Thoracic aorta (tissue), 2 donors: Measurements from ENCODE around the gene C9orf78. TPM values are rescaled to one million over a fixed set of nuclear protein-coding genes. Genes with fewer than 3 reads are reported as not detected.

Experiments
- ATAC-seq: fragments of 150-250 bp; one replicate; pipeline ENCODE4 v1.8.0; 2017; ENCODE audit warnings: low read depth; ENCODE audit not compliant: insufficient number of reproducible peaks, low FRiP score
- DNase-seq: peaks from one replicate; pipeline ENCODE4 v3.0.0-alpha.2; 2020; ENCODE audit warnings: low spot score
- H3K27ac ChIP-seq, 2 donors: fragments of 200-600 bp; sonication (generic); 1 replicate in 1 of 2; 2 replicates in 1 of 2; pipeline ENCODE4 v1.5.1; 2016; ENCODE audit warnings: mild to moderate bottlenecking in 2 of 2, moderate library complexity in 2 of 2
- H3K27me3 ChIP-seq: fragments of 200-600 bp; sonication (generic); replicated peaks from 2 replicates; pipeline ENCODE4 v1.6.0; 2016; ENCODE audit warnings: mild to moderate bottlenecking; ENCODE audit not compliant: insufficient read depth
- H3K36me3 ChIP-seq: fragments of 200-600 bp; sonication (generic); one replicate; pipeline ENCODE4 v1.5.1; 2016
- H3K4me1 ChIP-seq, 2 donors: fragments of 200-600 bp; sonication (generic); 1 replicate in 1 of 2; 2 replicates in 1 of 2; pipeline versions ENCODE4 v1.5.1 to v1.6.0; 2016; ENCODE audit warnings: low read depth in 2 of 2, mild to moderate bottlenecking in 1 of 2; ENCODE audit not compliant: control insufficient read depth in 1 of 2
- H3K4me3 ChIP-seq: fragments of 200-600 bp; sonication (generic); 2 replicates; pipeline ENCODE4 v1.5.1; 2016; ENCODE audit warnings: mild to moderate bottlenecking
- H3K9me3 ChIP-seq: fragments of 200-600 bp; sonication (generic); 2 replicates; pipeline ENCODE4 v1.5.1; 2016
- CTCF ChIP-seq: fragments of 200-600 bp; sonication (generic); IDR thresholded peaks from one replicate; pipeline ENCODE4 v1.5.1; 2019; ENCODE audit warnings: antibody characterized with exemption
- total RNA-seq, 2 donors: library from RNA; depleted of rRNA; stranded (reverse); fragments of >200 nt; gene quantifications; one replicate each; pipeline versions ENCODE4 v1.1.0 to v1.2.3, GENCODE V29; 2016

The C9orf78 gene
- total RNA-seq, 2 donors from 2014 or later = 47.8 to 140 TPM

DNA sequence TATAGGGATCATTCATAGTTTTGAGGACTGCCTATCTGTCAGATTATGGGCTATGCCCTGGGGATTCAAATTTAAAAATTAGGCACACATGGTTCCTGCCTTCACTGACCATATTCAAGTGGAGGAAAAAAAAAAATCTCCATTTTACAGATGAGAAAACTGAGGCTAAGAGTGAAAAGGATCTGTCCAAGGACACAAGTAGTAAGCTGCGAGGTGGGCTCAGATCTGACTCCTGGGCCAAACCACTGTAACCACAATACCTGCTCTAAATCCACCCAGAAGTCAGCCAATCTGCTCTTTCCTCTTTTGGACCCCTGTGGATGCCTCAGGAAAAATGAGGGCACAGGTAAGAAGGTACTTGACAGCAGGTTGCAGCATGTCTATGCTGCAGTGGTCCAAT lies 8.3 kb downstream of the C9orf78 start:
- ATAC-seq = no peak
- Histone ChIP-seq H3K9me3 (no peaks in the 10 kb centered on the region), H3K36me3 (peaks cover 48% of the 10 kb centered on the region), H3K4me1 (peaks cover 5 to 9% of the 10 kb centered on the region in 2 donors), H3K27ac (no peak overlapping the region), H3K27me3 (no peaks in the 10 kb centered on the region), H3K4me3 (no peak overlapping the region)
- TF ChIP-seq CTCF = no peak
- DNase-seq = no peak

DNA sequence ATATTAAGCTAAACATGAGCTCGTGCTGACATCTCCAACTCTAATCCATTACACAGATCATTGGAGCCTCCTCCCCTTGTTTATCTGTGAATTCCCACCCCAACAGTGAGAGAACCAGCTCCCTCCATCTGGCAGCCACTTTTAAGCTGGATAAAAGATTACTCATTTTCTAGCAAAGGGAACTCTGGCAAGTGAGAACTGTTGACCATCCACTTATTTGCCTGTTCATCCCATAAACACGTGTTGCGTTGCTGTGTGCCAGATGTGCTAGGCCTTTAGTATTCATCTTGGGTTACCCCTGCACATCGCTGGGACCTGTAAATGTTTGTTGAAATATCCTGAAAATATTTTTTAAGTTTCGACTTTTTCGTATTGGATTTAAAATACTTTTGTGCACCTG lies 8.7 kb downstream of the C9orf78 start:
- ATAC-seq (no peak), DNase-seq (no peak)
- Histone ChIP-seq H3K27ac (no peak overlapping the region), H3K9me3 (no peaks in the 10 kb centered on the region), H3K4me1 (peaks cover 5 to 9% of the 10 kb centered on the region in 2 donors), H3K4me3 (no peak overlapping the region), H3K27me3 (no peaks in the 10 kb centered on the region), H3K36me3 (peaks cover 48% of the 10 kb centered on the region)
- no peak for TF ChIP-seq CTCF

GRCh38 chr9:129823935-129824601 lies 11.0 kb downstream of the C9orf78 start, which contains the start of gene TOR1A:
Gene TOR1A, minus strand, starts transcription at chr9:129824136. Its CDS starts 51 bp downstream, at chr9:129824085.
- ATAC-seq (peak; percentile 81), DNase-seq (peak; percentile 86)
- H3K4me1 ChIP-seq = peaks cover 5 to 9% of the 10 kb centered on the region in 2 donors
- no peaks in the 10 kb centered on the region for H3K9me3 ChIP-seq
- peak within 1 kb of the TSS; percentile 61 to 71 for H3K27ac ChIP-seq
- peak within 1 kb of the TSS; percentile 94 for H3K4me3 ChIP-seq
- peaks cover 42% of the 10 kb centered on the region for H3K36me3 ChIP-seq
- TF ChIP-seq CTCF = no peak
- no peaks in the 10 kb centered on the region for H3K27me3 ChIP-seq

GRCh38 chr9:129823542-129823934 lies 11.5 kb downstream of the C9orf78 start:
- Histone ChIP-seq H3K27me3 (no peaks in the 10 kb centered on the region), H3K4me3 (peak overlapping the region; percentile 94), H3K9me3 (no peaks in the 10 kb centered on the region), H3K4me1 (peaks cover 5 to 9% of the 10 kb centered on the region in 2 donors), H3K27ac (peak overlapping the region; percentile 61 to 71), H3K36me3 (peaks cover 42% of the 10 kb centered on the region)
- no peak for ATAC-seq
- no peak for DNase-seq
- TF ChIP-seq CTCF = no peak

DNA sequence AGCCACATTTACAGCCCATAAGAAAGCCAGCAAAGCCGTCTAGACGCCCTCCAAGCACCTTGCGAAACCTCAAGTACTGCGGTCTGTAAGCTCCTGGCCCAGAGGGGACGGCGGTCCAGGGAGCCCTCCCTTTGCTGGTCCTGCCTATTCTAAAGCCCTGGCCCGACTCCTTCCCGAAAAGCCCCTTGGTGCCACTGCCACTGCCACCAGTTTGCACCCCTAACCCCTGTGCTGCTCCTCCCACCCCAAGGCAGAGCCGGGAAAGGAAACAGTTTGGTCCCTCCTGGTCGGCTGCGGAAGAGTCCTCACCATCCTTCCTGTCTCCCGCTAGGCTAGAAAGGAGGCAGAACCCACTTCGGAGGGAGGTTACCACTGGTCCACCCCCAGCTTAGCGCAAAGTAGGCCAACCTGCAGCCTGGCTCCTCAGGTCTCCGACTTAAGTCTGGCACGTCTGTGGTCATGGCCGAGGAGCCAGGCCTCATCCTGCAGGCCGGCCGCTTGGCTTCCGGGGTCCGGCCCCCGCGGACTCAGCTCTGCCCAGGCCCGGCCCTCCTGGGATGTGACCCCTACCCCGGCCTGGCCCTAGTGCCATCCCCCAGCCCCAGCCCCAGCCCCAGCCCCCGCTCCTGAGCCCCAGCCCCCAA lies 12.1 kb downstream of the C9orf78 start:
- H3K9me3 ChIP-seq = no peaks in the 10 kb centered on the region
- H3K36me3 ChIP-seq = peaks cover 42% of the 10 kb centered on the region
- no peak for TF ChIP-seq CTCF
- no peak for DNase-seq
- no peak for ATAC-seq
- peak overlapping the region; percentile 94 for H3K4me3 ChIP-seq
- H3K4me1 ChIP-seq = peaks cover 5 to 9% of the 10 kb centered on the region in 2 donors
- H3K27me3 ChIP-seq = no peaks in the 10 kb centered on the region
- H3K27ac ChIP-seq = peak overlapping the region in 1 of 2 donors; percentile 40
